Activated naive CD4-positive, alpha-beta T cell (primary cell): ENCODE data around the gene EXOC3.

Source experiments
- DNase-seq, 4 experiments: peaks; one replicate each; lab custom pipeline; 2025; lab: John Stamatoyannopoulos, UW

Gene EXOC3

GRCh38 chr5:426392-426976 is 16.5 kb upstream of the EXOC3 start:
- DNase-seq, result no peak

DNA sequence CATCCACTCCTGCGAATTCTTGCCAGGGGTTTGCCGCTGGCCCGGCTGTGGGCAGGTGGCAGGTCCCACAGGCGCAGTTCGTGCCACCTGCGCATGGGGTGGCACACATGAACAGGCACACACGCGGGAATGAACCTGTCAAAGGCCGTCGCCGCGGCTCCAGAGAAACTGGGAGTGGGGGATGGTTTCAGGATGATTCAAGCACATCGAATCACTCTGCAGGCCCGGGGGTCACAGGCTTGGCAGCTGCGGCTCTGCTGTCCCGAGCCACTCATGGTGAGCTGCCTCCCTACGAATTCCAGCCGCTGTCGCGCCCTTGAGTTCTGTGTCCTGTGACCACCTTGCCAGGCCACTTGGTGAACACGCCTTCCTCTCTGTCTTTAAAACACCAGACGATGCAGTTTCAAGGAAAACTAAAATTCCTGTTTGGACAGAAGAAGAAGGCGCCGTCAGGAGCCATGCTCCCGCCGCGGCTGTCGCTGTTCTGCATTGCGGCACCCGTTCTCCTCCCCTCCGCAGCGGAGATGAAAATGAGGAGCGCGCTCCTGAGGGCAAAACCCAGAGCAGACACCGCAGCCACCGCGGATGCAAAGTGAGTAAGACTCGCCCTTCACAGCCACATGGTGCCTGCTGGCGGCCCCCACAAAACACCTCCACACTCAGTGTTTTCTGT is 15.4 kb upstream of the EXOC3 start:
- DNase-seq, result no peak

DNA sequence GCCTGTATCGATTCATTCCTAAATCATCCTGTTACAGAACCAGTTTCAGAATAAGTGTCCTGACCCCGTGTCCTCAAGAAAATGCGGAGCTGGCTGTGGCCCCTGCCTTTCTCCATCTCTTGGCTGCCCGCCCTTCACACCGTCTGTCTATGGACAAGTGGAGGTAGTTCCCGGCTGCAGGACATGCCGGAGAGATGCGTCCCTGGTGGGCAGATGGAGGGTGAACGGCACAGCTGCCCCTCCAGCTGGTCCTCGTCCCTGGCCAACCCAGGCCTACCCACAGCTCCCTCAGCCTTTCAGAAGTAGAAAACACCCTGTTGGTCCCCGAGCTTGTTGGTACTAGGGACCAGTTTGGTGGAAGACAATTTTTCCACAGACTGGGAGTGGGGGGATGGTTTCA is 14.8 kb upstream of the EXOC3 start:
- no peak for DNase-seq

GRCh38 chr5:428754-429452 is 14.1 kb upstream of the EXOC3 start:
- DNase-seq, result no peak

- no peak for DNase-seq
Observed at GRCh38 chr5:429453-430188, 13.4 kb upstream of the EXOC3 start.

DNA sequence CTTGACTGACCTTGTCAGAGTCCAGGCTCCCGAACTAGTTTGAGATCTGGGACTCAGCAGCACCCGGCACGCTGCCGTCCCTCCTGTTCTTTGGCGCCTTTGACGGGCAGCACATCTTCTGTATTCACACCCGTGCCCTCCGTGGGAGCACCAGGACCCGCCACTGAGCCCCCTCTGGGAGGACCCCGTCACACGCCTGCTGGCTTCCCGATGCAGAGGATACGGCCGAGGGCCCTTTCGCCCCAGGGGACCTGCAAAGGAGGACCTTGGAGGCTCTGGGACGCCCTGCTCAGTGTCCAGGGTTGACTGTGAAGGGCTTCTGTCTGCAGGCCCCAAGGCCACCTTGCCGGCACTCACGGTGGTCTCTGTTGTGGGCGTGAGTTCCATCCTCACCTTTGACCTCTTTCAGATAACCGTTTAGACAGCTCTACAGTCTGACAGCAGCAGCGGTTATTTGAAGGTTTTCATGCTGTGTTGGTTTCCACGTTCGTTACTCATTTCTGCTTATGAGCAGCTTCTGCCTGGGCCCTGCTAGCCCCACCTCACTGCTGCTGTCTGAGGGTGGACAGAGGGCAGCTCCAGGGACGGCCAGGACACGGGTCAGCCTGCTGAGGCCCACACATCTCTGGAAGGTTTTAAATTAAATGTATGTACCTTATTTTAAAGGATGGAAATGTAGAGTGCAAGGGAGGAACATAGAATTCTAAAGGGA is 12.6 kb upstream of the EXOC3 start:
- DNase-seq, result no peak

GRCh38 chr5:431001-431710 is 11.8 kb upstream of the EXOC3 start:
- peak in 1 of 4 experiments; percentile 19 for DNase-seq

- DNase-seq, result no peak
Observed at GRCh38 chr5:431711-432050, 11.3 kb upstream of the EXOC3 start.

DNA sequence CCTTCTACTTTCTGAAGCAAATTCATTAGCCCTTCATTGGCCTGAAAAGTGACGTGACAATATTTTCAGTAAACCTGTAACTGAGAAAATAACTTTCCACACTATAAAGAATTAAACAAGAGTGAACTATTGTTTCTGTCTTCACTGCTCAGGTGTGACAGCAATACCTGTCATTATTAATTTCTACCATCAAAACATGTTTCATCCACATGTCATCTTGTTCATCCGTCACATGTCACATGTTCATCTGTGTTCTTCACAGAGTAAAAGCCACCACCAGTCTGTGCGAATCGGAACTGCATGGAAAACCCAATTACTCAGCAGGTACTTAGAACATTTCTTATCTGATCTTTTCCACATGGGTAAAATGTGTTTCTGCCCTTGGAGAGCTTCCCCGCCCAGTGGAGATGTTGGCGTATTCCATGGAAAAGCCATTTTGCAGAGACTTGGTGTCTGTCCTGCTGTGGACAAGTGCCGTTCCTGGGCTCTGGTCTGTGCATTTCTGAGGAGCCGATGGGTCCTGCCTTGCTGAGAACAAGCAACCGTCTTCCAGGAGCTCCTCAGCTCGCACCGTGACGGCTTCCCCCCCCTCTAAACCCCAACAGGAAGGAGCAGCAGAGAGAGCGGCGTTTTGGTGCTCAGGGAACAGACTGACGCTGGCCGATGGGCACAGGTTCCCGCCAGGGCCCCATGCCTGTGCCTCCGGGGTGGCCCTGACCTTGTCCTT is 10.6 kb upstream of the EXOC3 start:
- no peak for DNase-seq

- DNase-seq, result no peak
Observed at GRCh38 chr5:432928-433791, 9.8 kb upstream of the EXOC3 start.

GRCh38 chr5:433836-434235 is 9.1 kb upstream of the EXOC3 start:
- DNase-seq, result no peak

- DNase-seq, result no peak
Observed at GRCh38 chr5:434443-435146, 8.4 kb upstream of the EXOC3 start.

DNA sequence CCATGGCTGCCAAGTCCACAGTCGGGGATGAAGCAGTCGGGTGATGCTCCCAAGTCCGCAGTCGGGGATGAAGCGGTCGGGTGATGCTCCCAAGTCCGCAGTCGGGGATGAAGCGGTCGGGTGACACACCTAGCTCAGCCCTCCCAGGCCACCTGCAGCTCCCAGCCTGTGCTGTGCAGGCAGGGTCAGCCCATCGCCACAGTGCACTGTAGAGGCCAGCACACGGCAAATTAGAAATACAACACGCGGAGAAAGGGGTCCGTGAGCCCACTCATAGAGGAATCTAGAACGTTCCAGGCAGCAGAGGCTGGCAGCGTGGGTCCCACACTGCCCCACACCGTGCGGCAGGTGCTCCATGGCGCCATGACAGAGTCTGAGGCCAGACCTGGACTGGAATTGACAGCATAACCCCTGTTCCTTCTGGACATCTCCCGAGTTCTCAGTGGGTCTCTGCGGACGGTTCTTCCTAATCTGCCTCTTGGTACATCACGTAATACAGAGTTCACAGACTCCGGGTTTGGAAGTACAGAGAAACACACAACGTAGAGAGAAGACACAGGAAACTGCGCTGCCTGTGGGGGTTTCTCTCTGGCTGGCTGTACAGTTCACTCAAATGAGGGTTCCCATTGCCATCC is 7.7 kb upstream of the EXOC3 start:
- DNase-seq, result no peak

DNA sequence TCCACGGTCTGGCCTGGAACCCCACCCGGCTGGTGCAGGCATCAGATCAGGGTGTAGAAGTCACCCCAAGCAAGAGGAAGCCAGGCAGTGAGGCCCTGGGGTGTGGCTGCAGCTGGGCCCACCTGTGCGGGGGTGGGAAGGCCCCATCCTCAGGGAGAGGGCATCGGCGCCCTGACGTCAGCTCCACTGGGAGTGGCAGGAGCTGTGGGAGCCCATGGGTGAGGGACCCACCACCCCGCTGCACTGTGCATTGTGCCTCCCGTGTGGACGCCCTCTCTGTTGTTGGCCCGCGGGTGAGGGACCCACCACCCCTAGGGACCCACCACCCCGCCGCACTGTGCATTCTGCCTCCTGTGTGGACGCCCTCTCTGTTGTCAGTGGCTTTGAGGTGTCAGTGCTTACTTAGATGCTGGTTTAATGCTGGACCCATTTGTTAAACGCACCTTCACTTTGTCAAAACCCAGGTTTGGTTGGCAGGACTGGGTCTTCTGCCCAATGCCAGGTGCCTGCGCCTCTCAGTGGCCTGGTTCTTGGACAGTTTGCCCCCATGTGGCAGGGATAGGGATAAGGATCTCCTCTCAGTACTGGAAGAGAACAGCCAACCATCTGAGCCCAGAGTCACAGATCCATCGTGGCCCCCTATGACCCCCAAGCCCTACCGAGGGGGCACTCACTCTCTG is 6.9 kb upstream of the EXOC3 start:
- no peak for DNase-seq

- no peak for DNase-seq
Observed at GRCh38 chr5:436641-436975, 6.4 kb upstream of the EXOC3 start.

GRCh38 chr5:437281-437771 is 5.7 kb upstream of the EXOC3 start:
- DNase-seq, result no peak

DNA sequence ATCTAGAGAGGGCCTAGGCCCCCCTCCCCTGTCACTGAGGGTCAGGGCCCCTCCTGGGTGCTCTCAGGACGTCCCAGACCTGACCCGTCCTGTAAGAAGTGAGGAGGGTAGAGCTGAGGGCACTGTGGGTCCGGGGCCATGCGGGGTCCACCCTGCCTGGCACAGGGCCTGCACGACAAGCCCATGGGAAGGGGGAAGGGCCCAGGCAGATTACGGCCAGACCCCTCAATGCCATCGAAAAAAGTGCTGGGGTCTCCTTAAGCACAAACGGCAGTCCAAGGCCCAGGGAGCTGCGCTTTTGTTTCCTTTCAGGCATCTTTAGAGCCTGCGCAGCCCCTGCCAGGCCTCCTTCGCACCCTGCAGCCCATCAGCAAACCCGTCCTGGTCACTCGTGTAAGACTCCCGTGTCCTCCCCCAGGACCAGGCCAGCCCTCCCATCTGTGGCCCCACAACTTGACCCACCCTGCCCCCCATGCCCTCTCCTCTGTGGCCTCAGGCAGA is 4.4 kb upstream of the EXOC3 start:
- DNase-seq, result no peak

- DNase-seq, result no peak
Observed at GRCh38 chr5:439181-439580, 3.8 kb upstream of the EXOC3 start.
